Measurements from ENCODE around the gene OR8B2.

DNA sequence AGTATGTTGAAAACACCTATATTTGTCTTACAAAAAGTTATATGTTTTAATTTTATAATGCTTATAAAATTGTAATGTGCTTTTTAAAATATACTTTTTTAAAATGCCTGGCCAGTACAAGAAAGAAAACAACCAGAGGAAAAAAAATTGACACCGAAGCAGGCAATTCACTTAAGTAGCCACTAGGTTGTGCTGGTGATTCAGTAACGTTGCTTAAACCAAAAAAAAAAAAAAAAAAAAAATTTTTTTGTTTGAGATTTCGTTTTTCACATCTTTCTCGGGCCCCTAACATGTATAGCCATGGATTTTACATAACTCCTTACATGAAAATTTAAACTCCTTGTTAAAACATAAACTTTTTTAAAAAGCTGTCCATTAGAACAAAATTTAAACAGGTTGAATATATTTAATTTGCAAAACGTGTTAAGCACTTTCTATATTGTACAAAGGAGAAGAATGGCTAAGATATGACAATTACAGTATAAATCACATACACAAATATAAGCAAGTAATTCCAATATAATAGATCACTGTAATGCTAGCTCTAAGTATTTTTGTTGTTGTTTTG, 31.1 kb upstream of the OR8B2 start:
- TF ChIP-seq, protein P1, sequence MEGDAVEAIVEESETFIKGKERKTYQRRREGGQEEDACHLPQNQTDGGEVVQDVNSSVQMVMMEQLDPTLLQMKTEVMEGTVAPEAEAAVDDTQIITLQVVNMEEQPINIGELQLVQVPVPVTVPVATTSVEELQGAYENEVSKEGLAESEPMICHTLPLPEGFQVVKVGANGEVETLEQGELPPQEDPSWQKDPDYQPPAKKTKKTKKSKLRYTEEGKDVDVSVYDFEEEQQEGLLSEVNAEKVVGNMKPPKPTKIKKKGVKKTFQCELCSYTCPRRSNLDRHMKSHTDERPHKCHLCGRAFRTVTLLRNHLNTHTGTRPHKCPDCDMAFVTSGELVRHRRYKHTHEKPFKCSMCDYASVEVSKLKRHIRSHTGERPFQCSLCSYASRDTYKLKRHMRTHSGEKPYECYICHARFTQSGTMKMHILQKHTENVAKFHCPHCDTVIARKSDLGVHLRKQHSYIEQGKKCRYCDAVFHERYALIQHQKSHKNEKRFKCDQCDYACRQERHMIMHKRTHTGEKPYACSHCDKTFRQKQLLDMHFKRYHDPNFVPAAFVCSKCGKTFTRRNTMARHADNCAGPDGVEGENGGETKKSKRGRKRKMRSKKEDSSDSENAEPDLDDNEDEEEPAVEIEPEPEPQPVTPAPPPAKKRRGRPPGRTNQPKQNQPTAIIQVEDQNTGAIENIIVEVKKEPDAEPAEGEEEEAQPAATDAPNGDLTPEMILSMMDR (IDR thresholded peaks at IDR 0.05), result peak; percentile 14 to 65 (median 52)
- TF ChIP-seq POLR2A (IDR thresholded peaks at IDR 0.05), result no peak

Data from body of pancreas (tissue), 4 donors.